Measurements from ENCODE around the gene LIMA1. TPM values are rescaled to one million over a fixed set of nuclear protein-coding genes. Genes with fewer than 3 reads are reported as not detected.
"Not testable (repeated sequence)": the region's sequence is repeated elsewhere in the genome, so short reads cannot be mapped to it uniquely, and the experiment has no call there.

The LIMA1 gene
- total RNA-seq, 4 donors from 2014 or later, result 87.7 to 213 (median 152) TPM

DNA sequence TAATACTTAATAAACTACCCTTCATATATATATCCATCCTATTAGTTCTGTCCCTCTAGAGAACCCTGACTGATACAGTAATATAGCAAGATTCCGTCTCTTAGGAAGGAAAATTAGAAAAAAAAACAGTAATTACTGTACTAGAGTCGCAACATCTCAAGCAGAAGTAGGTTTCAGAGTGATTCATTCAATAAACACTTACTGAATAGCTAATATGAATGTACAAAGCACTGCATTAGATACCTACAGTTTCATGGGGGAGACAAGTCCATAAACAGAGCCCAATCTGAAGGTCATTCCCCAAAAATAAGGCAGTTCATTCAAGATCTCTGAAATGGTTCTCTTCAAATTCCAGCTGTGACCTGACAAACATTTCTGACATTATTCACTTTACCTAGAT is 126.1 kb downstream of the LIMA1 start:
- Histone ChIP-seq H3K9me3 (no peaks in the 10 kb centered on the region), H3K4me3 (no peak overlapping the region), H3K36me3 (peaks cover 0 to 8% (median 0%) of the 10 kb centered on the region in 3 donors), H3K4me1 (no peaks in the 10 kb centered on the region), H3K27ac (no peak overlapping the region), H3K27me3 (no peaks in the 10 kb centered on the region)
- TF ChIP-seq POLR2A (IDR thresholded peaks at IDR 0.05) (no peak), CTCF (IDR thresholded peaks at IDR 0.05) (no peak), EP300 (IDR thresholded peaks at IDR 0.05) (no peak)
- 87 to 89% methylated on average over 2 of the region's 2 CpGs for WGBS, 2 donors
- DNase-seq (ENCODE audit: low spot score in 2 of 2), result no peak

GRCh38 chr12:50156641-50157040 is 126.7 kb downstream of the LIMA1 start:
- Histone ChIP-seq H3K36me3 (peaks cover 0 to 8% (median 0%) of the 10 kb centered on the region in 3 donors), H3K27ac (no peak overlapping the region), H3K9me3 (no peaks in the 10 kb centered on the region), H3K27me3 (no peaks in the 10 kb centered on the region), H3K4me3 (no peak overlapping the region), H3K4me1 (no peaks in the 10 kb centered on the region)
- DNase-seq (ENCODE audit: low spot score in 2 of 2), result no peak
- TF ChIP-seq EP300 (IDR thresholded peaks at IDR 0.05), result no peak
- TF ChIP-seq CTCF (IDR thresholded peaks at IDR 0.05), result no peak

DNA sequence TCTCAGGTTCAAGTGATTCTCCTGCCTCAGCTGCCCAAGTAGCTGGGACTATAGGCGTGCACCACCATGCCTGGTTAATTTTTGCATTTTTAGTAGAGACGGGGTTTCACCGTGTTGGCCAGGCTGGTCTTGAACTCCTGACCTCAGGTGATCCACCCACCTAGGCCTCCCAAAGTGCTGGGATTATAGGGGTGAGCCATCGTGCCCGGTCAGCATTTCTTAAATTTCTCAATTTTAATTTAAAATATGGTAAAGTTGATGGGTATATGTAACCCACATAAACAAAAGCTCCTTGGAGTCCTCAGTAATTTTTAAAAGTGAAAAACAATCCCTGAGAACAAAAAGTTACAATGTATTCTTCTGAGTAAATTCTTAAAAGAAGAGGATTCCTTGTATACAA is 128.4 kb downstream of the LIMA1 start:
- not testable (repeated sequence) for H3K36me3 ChIP-seq; DNase-seq (ENCODE audit: low spot score in 2 of 2); H3K27me3 ChIP-seq; H3K27ac ChIP-seq; H3K9me3 ChIP-seq; H3K4me1 ChIP-seq; H3K4me3 ChIP-seq
- 87 to 94% methylated on average over 5 of the region's 5 CpGs for WGBS, 2 donors

DNA sequence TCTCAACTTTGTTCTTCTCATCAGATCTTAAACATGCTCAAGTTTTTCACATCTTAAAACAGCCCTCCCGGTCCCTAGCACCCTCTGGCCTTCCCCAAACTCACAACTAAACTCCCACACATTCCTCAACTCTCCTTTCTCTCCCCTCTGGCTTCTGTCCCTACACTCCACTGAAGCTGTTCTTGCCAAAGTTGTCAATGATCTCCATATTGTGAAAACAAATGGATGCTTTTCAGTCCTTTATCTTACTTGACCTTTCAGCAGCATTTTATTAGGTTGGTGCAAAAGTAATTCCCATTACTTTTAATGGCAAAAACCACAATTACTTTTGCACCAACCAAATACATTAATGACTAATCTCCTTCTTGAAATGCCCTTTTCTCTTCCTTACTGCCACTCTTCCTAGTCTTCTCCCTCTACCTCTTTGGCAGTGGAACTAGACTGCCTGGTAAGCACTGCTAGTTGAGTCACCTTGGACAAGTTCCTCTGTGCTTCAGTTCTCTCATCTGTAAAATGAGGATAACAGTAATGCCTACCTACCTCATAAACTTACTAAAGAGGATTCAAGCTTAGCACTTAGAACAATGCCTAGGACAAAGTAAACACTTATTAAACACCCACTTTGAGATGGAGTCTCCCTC is 132.2 kb downstream of the LIMA1 start:
- TF ChIP-seq CTCF (IDR thresholded peaks at IDR 0.05) (no peak), EP300 (IDR thresholded peaks at IDR 0.05) (no peak), POLR2A (IDR thresholded peaks at IDR 0.05) (no peak)
- Histone ChIP-seq H3K27ac (no peak overlapping the region), H3K36me3 (peaks cover 0 to 8% (median 0%) of the 10 kb centered on the region in 3 donors), H3K27me3 (no peaks in the 10 kb centered on the region), H3K4me1 (peaks cover 0 to 16% (median 2%) of the 10 kb centered on the region in 4 donors), H3K9me3 (no peaks in the 10 kb centered on the region), H3K4me3 (no peak overlapping the region)
- no peak for DNase-seq (ENCODE audit: low spot score in 2 of 2)
- 32 to 33% methylated on average over 1 of the region's 1 CpG for whole genome bisulfite sequencing, 2 donors

DNA sequence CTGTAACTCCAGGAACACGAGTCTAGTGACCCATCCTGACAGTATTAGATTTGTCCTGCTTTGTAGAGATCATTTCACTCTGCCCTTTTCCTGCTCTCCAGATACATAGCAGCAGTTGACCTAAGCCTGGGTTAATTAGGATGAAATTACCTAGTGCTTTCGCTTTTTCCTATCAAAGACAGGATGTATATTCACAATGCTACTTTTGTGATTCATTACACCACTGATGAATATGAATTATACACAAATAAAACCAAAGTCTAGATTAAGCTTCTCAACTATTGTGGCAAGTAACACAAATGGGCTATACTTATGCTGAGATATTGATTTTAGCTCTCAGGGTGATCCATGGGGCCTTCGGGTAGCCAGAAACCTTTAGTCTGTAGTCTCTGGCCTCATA is 134.0 kb downstream of the LIMA1 start:
- Histone ChIP-seq H3K27me3 (no peaks in the 10 kb centered on the region), H3K36me3 (peaks cover 0 to 8% (median 0%) of the 10 kb centered on the region in 3 donors), H3K9me3 (no peaks in the 10 kb centered on the region), H3K4me1 (peaks cover 0 to 16% (median 2%) of the 10 kb centered on the region in 4 donors), H3K27ac (no peak overlapping the region), H3K4me3 (no peak overlapping the region)
- no peak for DNase-seq (ENCODE audit: low spot score in 2 of 2)
- WGBS, 2 donors, result 67 to 70% methylated on average over 3 of the region's 3 CpGs
- no peak for TF ChIP-seq CTCF (IDR thresholded peaks at IDR 0.05)
- TF ChIP-seq POLR2A (IDR thresholded peaks at IDR 0.05), result no peak
- TF ChIP-seq EP300 (IDR thresholded peaks at IDR 0.05), result no peak

- peaks cover 0 to 16% (median 2%) of the 10 kb centered on the region in 4 donors for H3K4me1 ChIP-seq
- H3K36me3 ChIP-seq; H3K9me3 ChIP-seq; H3K4me3 ChIP-seq; H3K27ac ChIP-seq; DNase-seq (ENCODE audit: low spot score in 2 of 2); H3K27me3 ChIP-seq: not testable (repeated sequence)
- 87 to 91% methylated on average over 6 of the region's 6 CpGs for WGBS, 2 donors
Measured at GRCh38 chr12:50148011-50148410, 135.3 kb downstream of the LIMA1 start.
